Spleen (tissue), 11 donors: ENCODE measurements around the gene NAT14. TPM values are rescaled to one million over a fixed set of nuclear protein-coding genes. Genes with fewer than 3 reads are reported as not detected.

Source experiments
- DNase-seq: peaks from one replicate; pipeline ENCODE4 v3.0.0-alpha.2; 2020
- H3K27ac ChIP-seq, 8 donors: fragments of 200-600 bp; sonication (generic) in 7 of 8; 1 replicate in 4 of 8; 2 replicates in 4 of 8; pipeline versions ENCODE4 v1.5.0 to v1.8.0; 2016 to 2021; ENCODE audit warnings: inconsistent platforms in 4 of 8, mild to moderate bottlenecking in 4 of 8, moderate library complexity in 1 of 8
- H3K27me3 ChIP-seq, 7 donors: fragments of 200-600 bp; sonication (generic) in 6 of 7; replicated peaks in 1 of 7; 1 replicate in 4 of 7; 2 replicates in 3 of 7; pipeline versions ENCODE4 v1.5.0 to v1.8.0; 2016 to 2021; ENCODE audit warnings: inconsistent platforms in 3 of 7, mild to moderate bottlenecking in 1 of 7
- H3K36me3 ChIP-seq, 6 donors: fragments of 200-600 bp; sonication (generic) in 5 of 6; 1 replicate in 4 of 6; 2 replicates in 2 of 6; pipeline versions ENCODE4 v1.5.0 to v1.8.0; 2016 to 2021; ENCODE audit warnings: inconsistent platforms in 2 of 6
- H3K4me1 ChIP-seq, 6 donors: fragments of 200-600 bp; sonication (generic) in 5 of 6; 1 replicate in 3 of 6; 2 replicates in 3 of 6; pipeline versions ENCODE4 v1.5.0 to v1.8.0; 2016 to 2021; ENCODE audit warnings: inconsistent platforms in 3 of 6
- H3K4me3 ChIP-seq, 8 donors: fragments of 200-600 bp; sonication (generic) in 7 of 8; 1 replicate in 4 of 8; 2 replicates in 4 of 8; pipeline versions ENCODE4 v1.5.0 to v1.8.0; 2016 to 2021; ENCODE audit warnings: inconsistent platforms in 4 of 8, mild to moderate bottlenecking in 4 of 8, moderate library complexity in 2 of 8
- H3K9me3 ChIP-seq, 8 donors: fragments of 200-600 bp; sonication (generic) in 7 of 8; 1 replicate in 4 of 8; 2 replicates in 4 of 8; pipeline versions ENCODE4 v1.5.0 to v1.8.0; 2016 to 2021; ENCODE audit warnings: inconsistent platforms in 4 of 8
- CTCF ChIP-seq, 11 experiments: fragments of 200-600 bp in 7 of 11; fragments of 450-650 bp in 4 of 11; sonication (generic) in 4 of 11; IDR thresholded peaks in 8 of 11; conservative IDR thresholded peaks in 3 of 11; 1 replicate in 7 of 11; 2 replicates in 4 of 11; pipeline versions ENCODE4 v1.4.0 to v1.8.0; 2016 to 2021; ENCODE audit warnings: antibody characterized with exemption in 11 of 11, inconsistent platforms in 4 of 11, mild to moderate bottlenecking in 1 of 11
- POLR2A ChIP-seq, 3 donors: fragments of 450-650 bp; IDR thresholded peaks; one replicate each; pipeline ENCODE4 v1.5.1; 2017; ENCODE audit warnings: antibody characterized with exemption in 3 of 3, mild to moderate bottlenecking in 1 of 3
- POLR2AphosphoS5 ChIP-seq, 3 donors: sonication (generic); formaldehyde crosslinking; IDR thresholded peaks; one replicate each; pipeline ENCODE4 v1.5.1; 2017; ENCODE audit warnings: antibody characterized with exemption in 3 of 3
- WGBS, 5 donors: extraction: QIAGEN DNeasy Blood & Tissue Kit in 3 of 5; methylation state at CpG; one replicate each; pipeline versions ENCODE4 v1.1.5 to v1.1.7; 2013 to 2018; 5-methylcytosine and 5-hydroxymethylcytosine counted together
- intact Hi-C: fragments of 100-400 bp; cut with DNase I; formaldehyde crosslinking; loops from one replicate; pipeline ENCODE4 v1.15.0; 2023; ENCODE audit warnings: low total_unique reads
- polyA plus RNA-seq, 3 donors: library from polyadenylated mRNA; stranded (reverse); fragments of 200-250 nt; gene quantifications; one replicate each; pipeline ENCODE4 v1.2.1, GENCODE V29; 2013
- total RNA-seq, 7 donors: library from RNA; depleted of rRNA in 3 of 7; stranded (reverse); fragments of >200 nt in 3 of 7; fragmentation: NEBNext Ultra II Directional in 4 of 7; extraction: Animal tissue kit (Norgen Biotek cat#: 25700) in 4 of 7; gene quantifications; one replicate each; pipeline versions ENCODE4 v1.1.0 to v1.2.1, GENCODE V29; 2016 to 2021
- donor health status: healthy with polysubstance abuse.
- donor health status: DM: no; HTN: no; CAD: no; lungs with moderate emphysema.
- donor health status: DM: no; HTN: no; CAD: no.
- donor health status: Bipolar disorder and iron deficiency.
- donor health status: healthy.
- donor health status: DM: no; HTN: no; CAD: no.
- donor health status: DM: yes; HTN: yes; CAD: no.

The NAT14 gene
- total and polyA plus RNA-seq, 10 donors = 1.9 to 17.7 (median 8.2) TPM

GRCh38 chr19:55535173-55535964, 50.4 kb downstream of the NAT14 start:
- intact Hi-C loops = no loop called here
- no peak overlapping the region for H3K27ac ChIP-seq
- no peaks in the 10 kb centered on the region for H3K9me3 ChIP-seq
- 76 to 91% (median 80%) methylated on average over 9 to 12 of the region's 12 CpGs for WGBS, 5 donors
- peaks cover 0 to 30% (median 0%) of the 10 kb centered on the region in 7 donors for H3K27me3 ChIP-seq
- no peaks in the 10 kb centered on the region for H3K36me3 ChIP-seq
- no peak for DNase-seq
- no peaks in the 10 kb centered on the region for H3K4me1 ChIP-seq
- no peak for TF ChIP-seq POLR2A (IDR thresholded peaks at IDR 0.05)
- TF ChIP-seq CTCF (IDR thresholded peaks at IDR 0.05 in 8 of 11, conservative IDR thresholded peaks at IDR 0.05 in 3 of 11) = no peak
- no peak for TF ChIP-seq POLR2AphosphoS5 (IDR thresholded peaks at IDR 0.05)
- H3K4me3 ChIP-seq = no peak overlapping the region

- WGBS, 5 donors = 83 to 95% (median 87%) methylated on average over 7 to 22 of the region's 22 CpGs
- intact Hi-C loops = no loop called here
- Histone ChIP-seq H3K36me3 (no peaks in the 10 kb centered on the region), H3K27ac (no peak overlapping the region), H3K4me1 (no peaks in the 10 kb centered on the region), H3K9me3 (no peaks in the 10 kb centered on the region), H3K27me3 (peaks cover 0 to 32% (median 0%) of the 10 kb centered on the region in 7 donors), H3K4me3 (no peak overlapping the region)
- no peak for DNase-seq
- no peak for TF ChIP-seq POLR2A (IDR thresholded peaks at IDR 0.05)
- TF ChIP-seq CTCF (IDR thresholded peaks at IDR 0.05 in 8 of 11, conservative IDR thresholded peaks at IDR 0.05 in 3 of 11) = no peak
- no peak for TF ChIP-seq POLR2AphosphoS5 (IDR thresholded peaks at IDR 0.05)
These were observed 51.0 kb downstream of the NAT14 start for GRCh38 chr19:55535965-55536350.

- Histone ChIP-seq H3K36me3 (no peaks in the 10 kb centered on the region), H3K27ac (no peak overlapping the region), H3K4me3 (no peak overlapping the region), H3K27me3 (peaks cover 0 to 32% (median 0%) of the 10 kb centered on the region in 7 donors), H3K4me1 (no peaks in the 10 kb centered on the region), H3K9me3 (no peaks in the 10 kb centered on the region)
- 89 to 100% (median 93%) methylated on average over 4 to 11 of the region's 11 CpGs for WGBS, 5 donors
- intact Hi-C loops = no loop called here
- no peak for DNase-seq
- TF ChIP-seq CTCF (IDR thresholded peaks at IDR 0.05 in 8 of 11, conservative IDR thresholded peaks at IDR 0.05 in 3 of 11) = no peak
- no peak for TF ChIP-seq POLR2A (IDR thresholded peaks at IDR 0.05)
- TF ChIP-seq POLR2AphosphoS5 (IDR thresholded peaks at IDR 0.05) = no peak
These were observed 51.4 kb downstream of the NAT14 start for GRCh38 chr19:55536366-55536765.

Other genes starting within 250 kb of the NAT14 start
- 100 to 1,000 TPM; 113 to 150 (median 133) TPM for gene PPP6R1, start 226.2 kb upstream of the NAT14 start, total RNA-seq
- 10 to 100 TPM; 49.2 to 90.5 (median 65.1) TPM for gene PPP6R1, start 226.2 kb upstream of the NAT14 start, polyA plus RNA-seq
- 10 to 100 TPM; 14.2 to 26.8 (median 17.6) TPM for gene HSPBP1, start 205.1 kb upstream of the NAT14 start, total RNA-seq
- 10 to 100 TPM; 14.2 to 27.0 (median 26.4) TPM for gene HSPBP1, start 205.1 kb upstream of the NAT14 start, polyA plus RNA-seq
- 1 to 10 TPM in 5 of 7 donors, under 1 TPM in 2; 0.79 to 2.9 (median 1.7) TPM for gene BRSK1, start 201.2 kb upstream of the NAT14 start, total RNA-seq
- gene BRSK1, start 201.2 kb upstream of the NAT14 start, polyA plus RNA-seq = 1 to 10 TPM in 2 of 3 donors, under 1 TPM in 1; 0.70 to 1.5 (median 1.0) TPM
- 10 to 100 TPM in 3 of 7 donors, 1 to 10 TPM in 4; 5.6 to 34.1 (median 9.9) TPM for gene TMEM150B, start 159.8 kb upstream of the NAT14 start, total RNA-seq
- 1 to 10 TPM; 1.7 to 6.5 (median 4.1) TPM for gene TMEM150B, start 159.8 kb upstream of the NAT14 start, polyA plus RNA-seq
- gene KMT5C, start 145.3 kb upstream of the NAT14 start, total RNA-seq = 10 to 100 TPM; 10.5 to 18.1 (median 12.8) TPM
- gene KMT5C, start 145.3 kb upstream of the NAT14 start, polyA plus RNA-seq = 10 to 100 TPM in 1 of 3 donors, 1 to 10 TPM in 2; 5.7 to 12.2 (median 7.8) TPM
- gene COX6B2, start 130.5 kb upstream of the NAT14 start, total RNA-seq = 1 to 10 TPM in 1 of 7 donors, under 1 TPM in 4, not detected in 2; 0.30 to 1.6 (median 0.63) TPM
- gene COX6B2, start 130.5 kb upstream of the NAT14 start, polyA plus RNA-seq = under 1 TPM in 2 of 3 donors, not detected in 1; 0.06 to 0.08 TPM
- not detected for gene GARIN5B, start 121.9 kb upstream of the NAT14 start, total RNA-seq
- not detected for gene GARIN5B, start 121.9 kb upstream of the NAT14 start, polyA plus RNA-seq
- gene IL11, start 114.7 kb upstream of the NAT14 start, total RNA-seq = under 1 TPM in 1 of 7 donors, not detected in 6; 0.23 TPM
- under 1 TPM in 2 of 3 donors, not detected in 1; 0.04 to 0.06 TPM for gene IL11, start 114.7 kb upstream of the NAT14 start, polyA plus RNA-seq
- gene TMEM190, start 108.4 kb upstream of the NAT14 start, total RNA-seq = not detected
- gene TMEM190, start 108.4 kb upstream of the NAT14 start, polyA plus RNA-seq = under 1 TPM in 1 of 3 donors, not detected in 2; 0.20 TPM
- gene TMEM238, start 100.9 kb upstream of the NAT14 start, total RNA-seq = 1 to 10 TPM; 3.7 to 8.8 (median 5.0) TPM
- gene TMEM238, start 100.9 kb upstream of the NAT14 start, polyA plus RNA-seq = under 1 TPM in 2 of 3 donors, not detected in 1; 0.17 to 0.32 TPM
- gene RPL28, start 99.3 kb upstream of the NAT14 start, total RNA-seq = 1,000 to 10,000 TPM in 5 of 7 donors, 100 to 1,000 TPM in 2; 581 to 2,029 (median 1,447) TPM
- 1,000 to 10,000 TPM; 3,566 to 4,833 (median 4,082) TPM for gene RPL28, start 99.3 kb upstream of the NAT14 start, polyA plus RNA-seq
- gene UBE2S, start 77.4 kb upstream of the NAT14 start, total RNA-seq = 10 to 100 TPM; 14.4 to 40.8 (median 23.8) TPM
- gene UBE2S, start 77.4 kb upstream of the NAT14 start, polyA plus RNA-seq = 10 to 100 TPM in 2 of 3 donors, 1 to 10 TPM in 1; 4.9 to 18.7 (median 11.8) TPM
- gene SHISA7, start 41.9 kb upstream of the NAT14 start, total RNA-seq = under 1 TPM in 1 of 7 donors, not detected in 6; 0.27 TPM
- under 1 TPM in 1 of 3 donors, not detected in 2; 0.03 TPM for gene SHISA7, start 41.9 kb upstream of the NAT14 start, polyA plus RNA-seq
- gene ISOC2, start 23.5 kb upstream of the NAT14 start, total RNA-seq = 10 to 100 TPM; 38.6 to 85.0 (median 54.5) TPM
- 10 to 100 TPM; 55.6 to 98.7 (median 64.5) TPM for gene ISOC2, start 23.5 kb upstream of the NAT14 start, polyA plus RNA-seq
- not detected for gene C19orf85, start 20.4 kb upstream of the NAT14 start, total RNA-seq
- not detected for gene C19orf85, start 20.4 kb upstream of the NAT14 start, polyA plus RNA-seq
- gene ZNF628, start 8.6 kb upstream of the NAT14 start, total RNA-seq = 10 to 100 TPM in 3 of 7 donors, 1 to 10 TPM in 4; 4.4 to 13.6 (median 9.7) TPM
- gene ZNF628, start 8.6 kb upstream of the NAT14 start, polyA plus RNA-seq = 1 to 10 TPM; 1.4 to 8.2 (median 1.7) TPM
- gene SSC5D, start 3.2 kb downstream of the NAT14 start, total RNA-seq = 10 to 100 TPM; 11.0 to 30.6 (median 24.1) TPM
- 1 to 10 TPM in 2 of 3 donors, under 1 TPM in 1; 0.61 to 7.4 (median 2.5) TPM for gene SSC5D, start 3.2 kb downstream of the NAT14 start, polyA plus RNA-seq
- gene SBK2, start 51.9 kb downstream of the NAT14 start, total RNA-seq = not detected
- not detected for gene SBK2, start 51.9 kb downstream of the NAT14 start, polyA plus RNA-seq
- not detected for gene SBK3, start 60.4 kb downstream of the NAT14 start, total RNA-seq
- not detected for gene SBK3, start 60.4 kb downstream of the NAT14 start, polyA plus RNA-seq
- 10 to 100 TPM in 2 of 7 donors, 1 to 10 TPM in 4, under 1 TPM in 1; 0.72 to 10.6 (median 6.5) TPM for gene ZNF579, start 95.7 kb downstream of the NAT14 start, total RNA-seq
- gene ZNF579, start 95.7 kb downstream of the NAT14 start, polyA plus RNA-seq = 1 to 10 TPM; 2.8 to 6.9 (median 3.4) TPM
- gene FIZ1, start 114.3 kb downstream of the NAT14 start, total RNA-seq = 10 to 100 TPM in 5 of 7 donors, 1 to 10 TPM in 2; 7.6 to 17.3 (median 11.4) TPM
- 10 to 100 TPM in 1 of 3 donors, 1 to 10 TPM in 2; 5.1 to 11.5 (median 7.8) TPM for gene FIZ1, start 114.3 kb downstream of the NAT14 start, polyA plus RNA-seq
- 10 to 100 TPM; 19.7 to 42.5 (median 23.9) TPM for gene ZNF524, start 115.1 kb downstream of the NAT14 start, total RNA-seq
- 10 to 100 TPM; 33.3 to 57.8 (median 39.2) TPM for gene ZNF524, start 115.1 kb downstream of the NAT14 start, polyA plus RNA-seq
- 10 to 100 TPM; 12.2 to 23.3 (median 17.8) TPM for gene ZNF865, start 120.5 kb downstream of the NAT14 start, total RNA-seq
- 10 to 100 TPM in 1 of 3 donors, 1 to 10 TPM in 2; 4.8 to 10.4 (median 5.3) TPM for gene ZNF865, start 120.5 kb downstream of the NAT14 start, polyA plus RNA-seq
- gene ZNF784, start 139.4 kb downstream of the NAT14 start, total RNA-seq = 1 to 10 TPM; 4.0 to 10.0 (median 7.1) TPM
- 1 to 10 TPM; 3.3 to 7.6 (median 5.6) TPM for gene ZNF784, start 139.4 kb downstream of the NAT14 start, polyA plus RNA-seq
- gene ZNF580, start 155.8 kb downstream of the NAT14 start, total RNA-seq = 10 to 100 TPM; 25.4 to 58.7 (median 31.7) TPM
- gene ZNF580, start 155.8 kb downstream of the NAT14 start, polyA plus RNA-seq = 10 to 100 TPM; 18.9 to 36.7 (median 33.3) TPM
- gene ZNF581, start 158.5 kb downstream of the NAT14 start, total RNA-seq = 10 to 100 TPM; 21.4 to 34.9 (median 27.2) TPM
- 10 to 100 TPM; 39.8 to 46.5 (median 43.6) TPM for gene ZNF581, start 158.5 kb downstream of the NAT14 start, polyA plus RNA-seq
- gene CCDC106, start 163.0 kb downstream of the NAT14 start, total RNA-seq = 10 to 100 TPM; 11.9 to 23.4 (median 14.4) TPM
- 10 to 100 TPM; 26.7 to 40.1 (median 37.8) TPM for gene CCDC106, start 163.0 kb downstream of the NAT14 start, polyA plus RNA-seq
- 100 to 1,000 TPM; 109 to 218 (median 176) TPM for gene U2AF2, start 169.8 kb downstream of the NAT14 start, total RNA-seq
- 100 to 1,000 TPM in 1 of 3 donors, 10 to 100 TPM in 2; 67.2 to 190 (median 85.5) TPM for gene U2AF2, start 169.8 kb downstream of the NAT14 start, polyA plus RNA-seq
- 100 to 1,000 TPM; 100 to 166 (median 129) TPM for gene EPN1, start 190.0 kb downstream of the NAT14 start, total RNA-seq
- 100 to 1,000 TPM in 1 of 3 donors, 10 to 100 TPM in 2; 36.8 to 115 (median 42.6) TPM for gene EPN1, start 190.0 kb downstream of the NAT14 start, polyA plus RNA-seq